D721Med (cell line): ENCODE measurements around the gene WDR70.
A peak's percentile ranks its signal among the peaks of the same experiment; 100 is the strongest.

Experiments
- DNase-seq: peaks from one replicate; pipeline ENCODE4 v3.0.0; 2011; ENCODE audit warnings: low spot score; ENCODE audit not compliant: insufficient read length
- FAIRE-seq: peaks from 2 replicates; lab custom pipeline; 2011; peaks lifted over from hg19 to GRCh38; lab: Jason Lieb, UNC
- TF ChIP-seq, protein P1 (sequence below): IDR thresholded peaks from 2 replicates; pipeline ENCODE4 v1.5.1; 2012; ENCODE audit warnings: mild to moderate bottlenecking, control low read depth; ENCODE audit not compliant: insufficient read depth; ENCODE audit errors: missing control alignments

WDR70 gene

DNA sequence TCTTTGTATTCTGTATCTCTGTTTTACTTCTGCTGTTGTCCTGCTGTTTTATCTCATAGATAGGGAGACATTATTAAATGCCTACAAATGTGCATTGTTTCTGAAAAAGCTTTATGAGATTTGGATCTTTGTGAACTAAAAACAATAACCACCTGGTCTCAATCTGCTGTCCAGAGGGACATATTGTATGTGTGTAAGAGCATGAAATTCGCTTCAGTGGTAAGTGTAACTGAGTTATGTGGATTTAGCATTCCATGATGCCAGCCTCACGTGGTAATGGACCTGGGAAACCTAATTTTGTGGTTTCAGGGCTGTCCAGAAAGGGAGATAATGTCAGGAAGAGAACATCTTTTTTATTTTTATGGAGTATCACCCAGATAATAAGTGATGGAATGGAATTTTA is 341.4 kb downstream of the WDR70 start:
- TF ChIP-seq, protein P1, sequence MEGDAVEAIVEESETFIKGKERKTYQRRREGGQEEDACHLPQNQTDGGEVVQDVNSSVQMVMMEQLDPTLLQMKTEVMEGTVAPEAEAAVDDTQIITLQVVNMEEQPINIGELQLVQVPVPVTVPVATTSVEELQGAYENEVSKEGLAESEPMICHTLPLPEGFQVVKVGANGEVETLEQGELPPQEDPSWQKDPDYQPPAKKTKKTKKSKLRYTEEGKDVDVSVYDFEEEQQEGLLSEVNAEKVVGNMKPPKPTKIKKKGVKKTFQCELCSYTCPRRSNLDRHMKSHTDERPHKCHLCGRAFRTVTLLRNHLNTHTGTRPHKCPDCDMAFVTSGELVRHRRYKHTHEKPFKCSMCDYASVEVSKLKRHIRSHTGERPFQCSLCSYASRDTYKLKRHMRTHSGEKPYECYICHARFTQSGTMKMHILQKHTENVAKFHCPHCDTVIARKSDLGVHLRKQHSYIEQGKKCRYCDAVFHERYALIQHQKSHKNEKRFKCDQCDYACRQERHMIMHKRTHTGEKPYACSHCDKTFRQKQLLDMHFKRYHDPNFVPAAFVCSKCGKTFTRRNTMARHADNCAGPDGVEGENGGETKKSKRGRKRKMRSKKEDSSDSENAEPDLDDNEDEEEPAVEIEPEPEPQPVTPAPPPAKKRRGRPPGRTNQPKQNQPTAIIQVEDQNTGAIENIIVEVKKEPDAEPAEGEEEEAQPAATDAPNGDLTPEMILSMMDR, result no peak
- FAIRE-seq (no peak), DNase-seq (no peak)

DNA sequence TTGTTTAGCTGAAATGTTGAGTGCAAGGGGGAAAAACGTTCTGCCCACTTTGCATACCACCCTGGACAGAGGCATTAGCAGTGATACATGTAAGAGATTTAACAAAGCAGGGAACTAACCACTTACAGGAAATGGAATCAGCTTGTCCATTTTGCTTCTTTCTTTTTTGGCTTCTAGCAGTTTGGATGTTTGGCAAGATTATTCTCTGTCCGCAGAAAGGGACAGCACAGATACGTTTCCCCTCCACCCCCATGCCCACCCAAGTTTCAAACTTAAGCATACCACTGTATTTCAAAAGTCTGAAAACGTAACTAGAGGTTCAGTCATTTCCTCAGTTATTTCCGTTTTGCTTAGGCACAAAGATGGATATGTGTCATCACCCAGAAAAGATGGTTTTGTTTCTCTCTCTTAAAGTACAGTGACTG is 342.3 kb downstream of the WDR70 start:
- no peak for DNase-seq
- TF ChIP-seq, protein P1, result no peak
- no peak for FAIRE-seq

DNA sequence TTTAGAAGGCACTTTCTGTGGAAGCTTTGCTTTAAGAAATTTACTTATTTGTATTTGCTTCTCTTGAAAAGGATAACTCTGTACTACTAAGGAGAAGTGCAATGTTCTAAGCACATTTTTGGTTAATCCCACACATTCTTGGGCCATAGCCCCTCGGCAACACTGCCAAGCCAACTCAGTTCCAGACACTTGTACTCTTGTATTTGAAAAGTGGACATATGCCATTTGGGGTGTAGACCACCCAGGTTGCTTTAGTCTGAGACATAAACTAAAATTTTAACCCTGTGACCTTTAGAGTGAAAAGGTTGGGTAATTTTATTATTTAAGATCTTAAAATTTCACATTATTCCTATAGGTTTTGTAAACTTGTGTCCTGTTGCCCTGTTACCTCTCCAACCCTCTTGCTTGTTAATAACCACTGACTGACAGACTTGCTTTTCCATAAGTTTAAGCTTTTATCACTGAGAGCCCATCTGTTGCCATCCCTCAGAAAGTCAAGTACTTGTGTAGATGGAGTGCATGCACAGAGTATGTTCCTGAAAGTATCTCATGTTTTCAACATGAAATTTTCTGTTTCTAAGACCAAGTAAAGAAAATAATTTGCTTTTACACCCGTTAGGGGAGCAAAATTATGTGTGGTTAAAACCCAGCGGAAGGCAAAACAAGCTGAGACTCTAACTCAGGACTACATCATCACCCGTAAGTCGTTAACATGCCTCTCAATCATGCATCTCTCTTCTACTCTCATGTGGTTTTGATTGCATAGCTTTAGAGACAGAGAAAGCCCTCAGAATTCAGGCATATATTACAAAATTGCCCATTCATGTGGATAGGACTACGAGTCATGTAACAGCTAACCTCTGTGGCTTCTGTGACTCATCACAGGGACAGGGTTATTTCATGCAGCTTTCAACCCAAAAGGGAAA is 343.4 kb downstream of the WDR70 start:
- TF ChIP-seq, protein P1, result no peak
- DNase-seq (no peak), FAIRE-seq (no peak)

DNA sequence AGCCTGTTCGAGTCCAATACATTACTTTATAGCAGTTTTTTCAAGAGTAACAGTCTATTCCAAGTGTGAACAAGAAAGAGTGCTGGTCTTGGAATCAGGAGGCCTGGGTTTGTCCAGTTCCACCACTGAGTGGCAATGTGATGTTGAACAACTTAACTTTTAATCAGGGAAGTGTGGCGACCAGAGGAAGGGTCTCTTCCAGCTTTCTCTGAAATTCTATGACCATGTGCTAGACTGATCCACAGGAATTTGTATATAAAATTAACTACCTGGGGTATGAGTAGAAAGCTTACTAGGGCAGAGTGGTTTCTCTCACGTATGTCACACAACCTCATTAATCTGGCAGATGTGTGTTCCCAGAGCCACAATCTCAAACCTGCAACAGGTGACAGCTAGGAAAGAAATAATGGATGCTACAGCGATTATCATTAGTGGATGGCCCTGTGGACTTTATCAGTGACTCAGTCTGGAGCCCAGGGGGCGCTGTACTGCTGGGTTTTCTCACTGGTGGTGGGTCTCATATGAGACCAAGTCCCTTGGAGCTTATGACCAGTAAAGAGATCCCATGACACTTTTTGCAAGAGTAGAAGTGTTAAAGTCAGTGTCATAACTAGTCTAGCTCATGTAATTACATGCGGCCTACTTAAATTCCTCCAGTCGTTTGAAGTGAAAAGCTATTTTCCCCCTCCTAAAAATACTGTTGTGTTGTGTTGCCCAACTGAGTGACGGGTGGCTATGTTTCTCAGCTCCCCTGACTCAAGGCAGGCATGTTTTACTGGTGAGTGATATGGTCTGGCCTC is 344.2 kb downstream of the WDR70 start:
- DNase-seq, result no peak
- no peak for FAIRE-seq

DNA sequence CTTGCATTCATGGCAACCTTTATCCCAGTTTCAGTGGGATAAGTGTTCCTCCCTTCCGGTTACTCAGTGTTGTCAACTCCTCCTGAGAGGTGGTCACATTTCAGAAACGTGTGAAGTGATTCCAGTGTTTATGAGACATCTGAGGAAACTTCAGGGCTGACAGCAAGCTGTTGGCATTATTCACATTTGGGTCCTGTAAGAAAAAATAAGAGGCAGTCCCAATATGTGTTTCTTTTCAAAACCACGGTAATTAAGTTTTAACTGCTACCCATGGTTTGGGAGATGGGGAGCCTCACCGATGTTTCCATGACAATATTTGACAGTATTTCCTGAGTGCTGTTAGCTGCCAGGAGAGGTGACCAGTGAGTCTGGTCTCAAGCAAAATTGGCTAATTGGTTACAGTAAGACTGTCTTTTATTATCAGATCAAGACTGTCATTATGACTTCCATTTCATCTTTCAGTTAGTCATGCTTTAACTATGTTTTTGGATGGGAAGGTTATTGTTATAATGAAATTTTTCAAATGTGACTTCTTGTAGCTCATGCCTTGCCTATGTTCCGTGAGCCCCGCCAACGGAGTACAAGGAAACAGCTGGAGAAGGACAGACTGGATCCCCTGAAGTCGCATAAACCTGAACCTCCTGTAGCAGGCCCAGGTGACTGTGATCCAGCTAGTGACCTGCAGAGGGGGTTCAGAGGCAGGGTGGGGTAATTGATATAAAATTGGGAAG is 345.4 kb downstream of the WDR70 start:
- no peak for FAIRE-seq
- TF ChIP-seq, protein P1, result no peak
- no peak for DNase-seq

More for the DNA sequence above, 344.2 kb downstream of the WDR70 start:
- TF ChIP-seq, protein P1, result peak; percentile 33

DNA sequence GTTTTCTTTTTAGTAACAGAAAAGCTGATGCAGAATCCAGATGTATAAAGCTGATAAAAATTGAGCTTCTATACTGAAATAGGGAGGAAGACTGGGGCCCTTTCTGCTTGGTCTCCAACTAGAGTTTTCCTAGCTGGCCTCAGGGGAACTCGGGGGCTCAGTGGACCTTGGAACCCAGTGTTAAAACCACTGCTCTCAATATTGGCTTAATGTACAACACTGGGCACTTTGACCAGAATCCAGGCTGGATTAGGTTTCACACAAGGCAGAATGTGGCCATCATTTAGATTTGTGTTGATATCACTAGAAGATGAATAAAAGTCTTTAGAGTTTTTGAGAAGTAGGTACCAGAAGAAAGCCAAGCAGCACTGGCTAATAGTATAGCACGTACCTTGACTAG is 346.1 kb downstream of the WDR70 start:
- TF ChIP-seq, protein P1, result no peak
- DNase-seq (no peak), FAIRE-seq (no peak)
